GM19351 (cell line): ENCODE results near the gene DCC.
A peak's percentile ranks its signal among the peaks of the same experiment; 100 is the strongest.

Source experiments
- ATAC-seq: cut with Tn5 transposase; IDR thresholded peaks from one replicate; pipeline ENCODE4 v1.9.1; 2021; ENCODE audit warnings: mild to moderate bottlenecking, moderate library complexity; ENCODE audit not compliant: unreplicated experiment

DCC gene

GRCh38 chr18:52577795-52578194, 237.8 kb downstream of the DCC start:
- no peak for ATAC-seq

GRCh38 chr18:52582061-52582460, 242.1 kb downstream of the DCC start:
- no peak for ATAC-seq

- ATAC-seq, result no peak
Measured at GRCh38 chr18:52582516-52582915, 242.5 kb downstream of the DCC start.

DNA sequence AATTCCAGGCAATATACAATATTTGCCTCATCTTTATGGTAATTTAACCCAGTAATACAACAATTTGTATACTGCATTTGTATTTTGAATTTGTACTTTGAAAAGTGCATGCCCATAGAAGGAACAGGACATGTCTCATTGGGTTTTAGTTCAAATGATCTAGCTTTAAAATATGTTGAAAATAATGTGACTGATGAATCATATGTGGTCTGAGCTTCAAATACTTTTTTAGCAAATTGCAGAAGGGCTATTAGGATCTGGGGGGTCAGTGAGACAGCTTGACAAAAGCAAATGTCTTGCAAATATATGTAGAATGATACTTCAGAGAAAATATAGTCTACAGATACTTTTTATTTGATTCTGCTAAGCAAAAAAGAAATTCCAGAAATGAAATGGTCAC, 248.9 kb downstream of the DCC start:
- no peak for ATAC-seq

DNA sequence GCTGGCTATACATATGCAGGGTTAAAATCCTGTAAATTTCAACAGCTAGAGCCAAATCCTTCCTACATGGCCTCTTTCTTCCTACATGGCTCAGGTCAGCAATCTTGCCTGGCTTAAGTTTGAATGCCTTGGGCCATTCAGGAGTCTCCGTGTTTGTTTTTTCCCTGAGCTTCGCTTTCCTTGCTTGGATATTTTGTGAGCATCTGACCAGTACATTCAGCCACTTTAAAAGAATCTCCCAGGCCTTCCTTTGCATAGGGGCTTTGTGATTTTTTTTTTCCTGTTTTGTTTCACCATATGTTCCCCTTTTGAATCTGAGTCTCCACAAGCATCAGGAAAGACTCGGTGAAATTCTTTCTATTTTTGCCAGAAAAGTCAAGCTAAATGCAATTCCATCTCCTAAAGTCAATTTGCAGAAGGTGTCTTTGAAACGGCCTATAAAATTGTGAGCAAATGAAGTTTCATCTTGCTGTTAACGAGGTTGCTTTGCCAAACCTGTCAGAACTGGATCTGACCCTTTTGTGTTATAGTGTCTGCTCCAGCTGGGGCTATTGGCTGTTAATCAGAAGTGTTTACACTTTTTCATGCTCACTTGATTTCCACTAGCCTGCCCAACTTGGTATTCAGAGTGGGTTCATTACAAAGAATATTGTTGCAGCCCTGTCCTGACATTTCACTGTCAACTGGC, 256.9 kb downstream of the DCC start:
- no peak for ATAC-seq

DNA sequence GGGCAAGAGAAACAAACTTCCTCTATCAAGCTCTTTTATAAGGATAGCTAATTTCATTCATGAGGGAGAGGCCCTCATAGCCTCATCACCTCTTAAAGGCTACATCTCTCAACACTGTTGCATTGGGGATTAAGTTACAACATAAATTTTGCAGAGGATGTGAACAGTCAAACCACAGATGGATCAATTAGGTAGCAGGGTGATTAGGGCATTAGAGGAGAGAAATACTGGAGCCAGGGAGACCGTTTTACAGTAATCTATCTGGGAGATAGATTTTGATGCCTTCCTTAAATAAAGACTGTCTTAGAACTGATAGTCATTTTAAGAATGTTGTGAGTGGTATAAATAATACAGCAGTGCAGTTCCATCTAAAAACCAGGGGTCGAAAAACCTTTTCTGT, 258.9 kb downstream of the DCC start:
- no peak for ATAC-seq

DNA sequence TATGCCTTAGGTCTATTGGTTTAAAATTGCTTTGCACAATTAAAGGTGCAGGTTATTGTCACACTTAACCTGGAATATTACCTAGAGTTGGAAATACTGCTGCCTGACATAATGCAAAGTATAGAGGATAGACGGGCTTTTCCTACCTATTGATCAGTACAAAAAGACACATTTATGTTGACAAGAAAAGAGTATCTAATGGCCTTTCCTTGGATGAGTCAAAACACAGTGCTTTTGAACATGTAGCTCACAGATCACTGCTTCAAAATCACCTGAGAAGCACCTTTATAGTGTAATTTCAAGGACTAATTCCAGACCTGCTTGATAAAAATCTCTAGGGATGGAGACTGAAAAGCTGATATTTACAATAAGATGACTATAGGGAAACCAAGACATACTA, 262.8 kb downstream of the DCC start:
- no peak for ATAC-seq

- ATAC-seq, result no peak
Measured at GRCh38 chr18:52605345-52605744, 265.3 kb downstream of the DCC start.

GRCh38 chr18:52607985-52608384, 268.0 kb downstream of the DCC start:
- no peak for ATAC-seq

- no peak for ATAC-seq
Measured at GRCh38 chr18:52610451-52611115, 270.6 kb downstream of the DCC start.

GRCh38 chr18:52612406-52612805, 272.4 kb downstream of the DCC start:
- no peak for ATAC-seq

- ATAC-seq, result no peak
Measured at GRCh38 chr18:52615321-52615720, 275.3 kb downstream of the DCC start.

GRCh38 chr18:52615943-52616342, 275.9 kb downstream of the DCC start:
- ATAC-seq, result peak; percentile 82

DNA sequence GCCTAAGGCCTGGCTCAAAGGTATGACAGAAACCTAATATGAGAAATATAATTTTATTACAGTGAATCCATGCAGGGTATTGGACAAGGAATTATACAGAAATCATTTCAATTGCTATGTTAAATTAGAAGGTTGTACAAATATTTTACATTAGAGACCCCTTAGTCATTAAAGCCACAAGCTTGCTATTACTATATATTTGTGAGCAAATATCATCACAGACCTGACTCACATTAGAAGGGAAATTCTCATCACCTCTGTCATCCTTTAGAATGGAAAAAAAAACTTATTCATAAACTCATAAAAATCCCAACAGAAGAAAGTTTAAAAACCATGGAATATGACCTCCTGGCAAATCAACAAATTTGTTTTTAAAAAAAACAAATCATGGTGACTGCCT, 277.9 kb downstream of the DCC start:
- ATAC-seq, result no peak

- ATAC-seq, result no peak
Measured at GRCh38 chr18:52620926-52621439, 281.0 kb downstream of the DCC start.

DNA sequence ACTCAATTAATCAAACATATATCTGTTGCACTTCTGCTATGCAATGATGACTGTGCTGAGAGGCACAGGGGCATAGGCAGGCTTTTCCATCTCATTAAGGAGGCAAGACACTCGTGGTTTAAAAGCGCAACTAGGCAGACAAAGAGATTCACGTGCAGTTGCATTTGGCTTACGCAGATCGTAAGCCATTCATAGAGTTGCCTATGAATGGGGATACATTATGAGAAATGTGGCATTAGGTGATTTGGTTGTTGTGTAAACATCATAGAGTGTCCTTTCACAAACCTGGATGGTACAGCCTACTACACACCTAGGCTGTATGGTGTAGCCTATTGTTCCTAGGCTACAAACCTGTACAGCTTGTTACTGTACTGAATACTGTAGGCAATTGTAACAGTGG, 284.7 kb downstream of the DCC start:
- ATAC-seq, result no peak

- ATAC-seq, result no peak
Measured at GRCh38 chr18:52636536-52636935, 296.5 kb downstream of the DCC start.

GRCh38 chr18:52648201-52648600, 308.2 kb downstream of the DCC start:
- no peak for ATAC-seq

GRCh38 chr18:52652391-52652790, 312.4 kb downstream of the DCC start:
- no peak for ATAC-seq

- no peak for ATAC-seq
Measured at GRCh38 chr18:52657043-52657805, 317.2 kb downstream of the DCC start.

DNA sequence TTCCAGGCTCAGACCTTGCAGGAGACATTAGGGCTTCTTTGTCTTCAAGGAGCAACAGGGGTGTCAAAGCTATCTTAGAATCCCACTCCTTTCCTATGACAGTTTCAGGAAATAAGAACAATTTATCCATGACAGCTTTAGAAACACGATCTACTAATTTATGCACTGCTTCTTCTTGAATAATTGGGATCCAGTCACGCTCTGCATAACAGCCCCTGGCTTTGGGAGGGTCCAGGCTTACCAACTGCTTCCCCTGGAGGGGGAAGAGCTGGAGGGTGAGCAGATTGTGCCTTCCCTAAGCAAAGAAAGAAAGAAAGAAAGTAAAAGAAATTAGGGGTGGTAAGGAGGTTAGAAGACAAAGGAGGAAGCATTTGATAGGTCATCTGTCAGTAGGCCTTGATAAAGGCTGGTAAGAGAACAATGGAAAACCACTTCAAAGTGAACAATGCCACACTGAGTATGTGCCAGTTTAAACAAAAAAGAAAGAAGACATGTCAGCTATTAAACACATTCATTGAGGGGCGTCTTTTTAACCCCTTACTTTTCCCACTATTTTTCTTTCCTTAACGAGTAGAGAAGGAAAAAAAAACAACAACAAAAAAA, 327.6 kb downstream of the DCC start:
- no peak for ATAC-seq
